ENCODE results near the gene GDPD2.

The GDPD2 gene

DNA sequence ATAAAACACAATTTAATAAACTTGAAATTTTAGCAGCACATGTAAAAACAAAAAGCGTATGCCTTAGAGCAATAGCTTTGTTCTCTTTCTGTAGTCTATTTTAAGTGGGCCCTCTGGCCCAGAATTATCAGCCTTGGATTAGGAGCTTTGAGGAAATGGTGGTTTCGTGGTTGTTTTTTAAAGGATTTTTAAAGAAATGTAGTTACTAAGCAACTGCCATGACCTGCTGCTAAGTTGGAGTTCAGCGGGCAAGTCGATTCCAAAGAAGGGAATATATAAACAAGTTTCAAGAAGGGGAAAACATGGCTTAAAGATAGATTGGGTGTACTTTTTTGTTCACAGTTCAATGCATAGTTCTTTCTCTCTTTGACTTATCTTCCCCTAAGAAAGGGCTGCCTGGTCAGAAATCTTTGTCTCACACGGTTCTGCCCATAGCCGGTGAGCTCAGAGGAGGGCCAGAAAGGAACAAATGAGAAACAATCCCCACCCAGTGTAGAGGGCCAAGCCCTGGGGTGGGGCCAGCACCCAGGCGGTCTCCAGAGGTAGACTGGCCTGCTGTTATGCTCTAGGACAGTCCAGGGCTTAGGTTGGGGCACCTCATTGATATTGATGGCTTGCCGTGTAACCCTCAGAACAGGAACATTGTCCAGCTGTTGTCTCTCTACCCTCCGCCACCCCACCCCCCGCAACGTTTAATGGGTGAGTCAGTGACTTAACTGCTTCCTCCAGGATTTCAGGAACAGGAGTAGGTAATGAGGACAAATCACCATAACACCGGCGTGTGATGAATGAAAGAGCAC is 54.0 kb downstream of the GDPD2 start:
- peak; percentile 66 for FAIRE-seq

DNA sequence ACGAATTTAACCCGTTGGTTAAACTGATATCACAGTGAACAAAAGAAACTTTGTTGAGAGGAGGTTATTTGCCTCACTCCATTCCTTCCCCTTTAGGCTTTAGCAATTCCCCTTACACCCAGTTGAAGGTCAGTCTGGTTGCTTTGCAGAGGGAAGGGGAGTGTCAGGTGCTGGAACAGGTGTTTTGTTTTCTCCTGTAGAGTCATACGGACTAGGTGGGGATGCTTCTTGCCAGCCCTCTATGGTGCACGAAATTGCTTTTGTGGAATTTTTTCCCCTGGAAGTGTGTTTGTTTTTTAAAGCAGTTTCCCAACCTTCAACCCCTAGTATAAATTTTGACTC is 54.6 kb downstream of the GDPD2 start:
- no peak for FAIRE-seq

DNA sequence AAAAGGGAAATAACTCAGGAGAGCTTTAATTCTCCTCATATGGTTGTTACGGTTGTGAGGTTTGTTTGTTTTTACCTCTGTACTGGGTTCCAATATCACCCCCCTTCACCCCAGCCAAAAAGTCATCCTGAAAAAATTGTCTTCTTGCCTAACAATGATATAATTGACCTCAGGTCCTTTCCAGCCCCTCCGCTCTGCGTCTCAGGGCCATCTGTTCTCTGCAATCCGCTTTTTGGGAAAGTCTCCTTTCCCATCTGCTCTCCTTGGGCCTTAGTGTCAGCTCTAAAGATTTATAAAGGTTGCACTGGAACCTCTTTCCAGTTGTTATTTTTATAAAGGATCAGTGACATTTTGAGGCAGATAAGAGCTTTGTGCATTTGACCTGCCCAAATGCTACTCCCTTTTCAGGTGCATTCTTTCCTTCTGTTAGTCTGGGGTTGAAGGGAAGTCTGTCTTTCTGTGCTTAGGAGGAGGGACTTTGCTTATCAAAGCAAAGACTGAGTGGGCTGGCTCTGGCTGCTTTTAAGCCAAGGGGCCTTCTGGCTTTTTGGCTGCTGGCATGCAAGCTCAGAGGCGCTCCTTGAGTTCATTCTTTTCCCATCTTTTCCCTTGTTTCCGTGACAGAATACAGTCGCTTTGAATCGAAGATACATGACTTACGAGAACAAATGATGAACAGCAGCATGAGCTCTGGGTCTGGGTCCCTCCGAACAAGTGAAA is 55.6 kb downstream of the GDPD2 start:
- FAIRE-seq, result no peak

DNA sequence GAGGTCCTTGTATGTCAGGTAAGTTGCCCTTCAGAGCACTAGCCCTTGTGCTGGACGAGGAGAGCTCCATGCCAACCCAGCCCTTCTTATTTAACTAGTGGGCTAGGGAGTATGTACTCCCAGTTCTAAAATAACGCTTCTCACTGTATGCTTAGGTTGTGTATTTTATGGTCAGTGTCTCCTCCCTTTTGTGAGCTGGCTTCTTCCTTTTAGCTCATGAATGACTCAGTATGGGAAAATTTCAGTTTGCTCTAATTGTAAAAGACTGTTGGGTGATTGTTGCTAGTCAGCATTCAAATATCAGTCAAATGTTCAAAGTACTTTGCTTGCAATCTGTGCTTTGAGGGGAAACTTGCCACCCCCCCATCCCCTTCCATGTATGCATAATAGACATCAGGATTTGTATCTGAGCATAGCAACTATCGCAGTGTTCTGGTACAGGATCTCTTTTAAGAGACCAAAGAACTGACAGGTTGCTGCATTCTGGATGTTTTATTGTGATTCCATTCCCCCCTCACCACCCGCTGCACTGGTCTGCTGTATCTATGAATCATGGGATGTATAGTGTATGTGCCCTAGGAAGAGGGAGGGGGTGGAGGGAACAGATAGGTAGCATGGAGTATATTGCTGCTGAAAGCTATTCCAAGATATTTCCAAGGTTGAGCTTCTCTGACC is 56.3 kb downstream of the GDPD2 start:
- no peak for FAIRE-seq

DNA sequence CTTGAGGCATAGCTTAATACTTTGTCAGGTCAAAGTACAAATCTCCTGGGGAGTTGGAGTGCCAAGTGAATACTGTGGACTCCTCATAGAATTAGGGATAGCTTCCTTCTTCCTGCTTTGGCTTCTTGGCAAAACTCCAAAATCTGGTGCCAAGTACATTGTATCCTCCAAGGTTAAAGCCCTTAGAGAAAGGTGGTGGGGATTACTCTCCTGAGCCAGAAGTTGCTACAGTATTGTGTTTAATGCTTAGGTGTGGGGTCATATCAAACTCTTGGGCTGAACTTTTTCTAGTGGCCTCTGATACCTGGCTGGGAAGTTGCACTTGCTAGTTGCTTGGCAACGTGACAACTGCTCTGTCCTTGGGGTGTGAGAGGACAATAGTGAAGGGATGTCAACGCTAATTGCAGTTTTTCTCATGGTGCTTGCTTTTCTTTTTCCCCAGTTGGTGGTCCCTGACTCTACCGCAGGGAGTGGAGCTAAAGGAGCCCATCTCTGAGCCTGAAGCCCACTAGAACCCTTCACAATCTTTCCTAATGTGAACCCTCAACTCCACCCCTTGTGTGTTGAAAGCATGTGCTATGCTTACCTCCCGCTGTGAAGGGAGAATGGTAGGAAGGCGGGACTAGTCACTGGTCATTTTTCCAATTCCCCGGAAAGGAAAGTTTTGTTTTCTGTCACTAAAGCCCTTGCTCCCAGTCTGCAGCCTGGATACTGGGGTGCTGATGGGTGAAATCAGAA is 57.0 kb downstream of the GDPD2 start:
- no peak for FAIRE-seq

DNA sequence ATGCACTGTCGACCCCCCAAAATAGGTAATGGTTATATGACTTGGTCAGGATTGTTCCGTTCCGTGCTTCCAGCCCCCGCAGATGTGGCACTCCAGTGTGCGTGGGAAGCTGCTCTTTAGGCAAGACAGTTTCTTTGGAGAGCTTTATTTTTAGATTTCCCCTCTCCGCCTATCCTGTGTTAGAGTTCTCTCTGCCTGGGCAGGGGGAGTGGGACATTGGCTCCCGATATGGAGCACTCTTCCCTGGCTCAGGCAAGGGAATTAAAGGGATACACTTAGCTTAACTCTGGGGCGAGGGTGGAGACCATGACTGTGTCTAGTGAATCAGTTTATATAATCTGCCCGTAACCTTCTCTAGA is 57.5 kb downstream of the GDPD2 start:
- no peak for FAIRE-seq

DNA sequence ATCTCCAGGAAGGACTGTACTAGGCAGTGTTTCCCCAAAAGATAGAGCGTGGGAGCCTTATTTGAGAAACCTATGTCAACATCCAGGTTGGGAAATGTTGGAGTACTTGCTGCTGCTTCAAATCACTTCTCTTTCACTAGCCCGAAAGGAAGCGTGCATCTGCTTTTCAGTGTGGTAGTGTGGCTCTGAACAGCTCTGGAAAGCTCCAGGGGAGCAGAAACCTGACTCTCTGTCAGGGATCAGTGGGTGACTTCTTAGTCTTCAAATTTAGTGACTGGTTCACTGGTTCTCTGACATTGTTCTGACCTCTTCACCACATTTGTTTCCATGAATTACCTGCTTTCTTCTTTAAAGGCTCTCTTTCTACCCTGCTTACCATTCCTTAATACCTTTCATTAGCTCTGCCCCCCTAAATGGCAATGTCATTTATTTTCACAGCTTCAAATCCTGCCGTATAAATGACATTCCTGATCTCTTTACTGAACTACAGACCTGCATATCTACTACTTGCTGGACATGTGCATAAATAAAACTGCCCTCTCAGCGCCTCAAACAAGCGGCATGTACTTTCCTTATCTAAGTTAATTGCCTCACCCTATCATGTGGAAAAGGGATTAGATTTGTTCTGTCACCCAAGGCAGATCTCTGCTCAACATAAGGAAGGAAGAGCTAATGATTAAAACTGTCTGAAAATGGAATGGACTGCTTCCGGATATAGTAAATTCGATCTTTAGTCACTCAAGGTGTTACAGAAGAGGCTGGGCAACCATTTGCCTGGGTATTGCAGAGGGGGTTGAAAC is 58.6 kb downstream of the GDPD2 start:
- FAIRE-seq, result no peak

DNA sequence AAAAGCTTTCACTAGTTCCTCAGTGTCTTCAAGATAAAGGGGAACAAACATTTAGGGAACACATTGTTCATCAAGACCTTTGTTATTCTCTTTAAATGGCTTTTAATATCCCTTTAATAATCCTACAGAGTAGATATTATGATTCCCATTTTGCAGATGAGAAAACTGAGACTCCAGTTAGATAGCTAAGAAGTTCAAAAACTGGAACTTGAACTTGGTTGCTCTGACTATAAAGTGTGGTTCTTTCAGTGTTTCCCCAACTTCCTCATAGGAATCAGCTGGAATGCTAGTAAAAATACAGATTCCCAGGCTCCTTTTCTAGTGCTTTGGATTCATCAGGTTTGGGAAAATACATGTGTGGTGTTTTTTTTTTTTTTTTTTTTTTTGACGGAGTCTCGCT is 59.2 kb downstream of the GDPD2 start:
- no peak for FAIRE-seq

All from islet of Langerhans (tissue), 1 donor.